ENCODE data around the gene ARPC4.

- TF ChIP-seq CTCF (IDR thresholded peaks at IDR 0.05), result no peak
- no peak for TF ChIP-seq POLR2A (IDR thresholded peaks at IDR 0.05)
Observed at GRCh38 chr3:9809239-9809614, 16.3 kb downstream of the ARPC4 start.
